Keratinocyte (primary cell): ENCODE data around the gene GSKIP. TPM values are rescaled to one million over a fixed set of nuclear protein-coding genes. Genes with fewer than 3 reads are reported as not detected.

Source experiments
- DNase-seq: peaks from one replicate; pipeline ENCODE4 v3.0.0-alpha.2; 2011; ENCODE audit warnings: low read depth, missing footprints, low spot score
- FAIRE-seq: peaks from 2 replicates; lab custom pipeline; 2011; peaks lifted over from hg19 to GRCh38; lab: Jason Lieb, UNC
- H2AFZ ChIP-seq: 2 replicates; pipeline ENCODE4 v1.6.0; 2012; ENCODE audit warnings: low read length, control low read depth, inconsistent platforms; ENCODE audit not compliant: control insufficient read depth
- H3K27ac ChIP-seq: 2 replicates; pipeline ENCODE4 v1.5.1; 2011; ENCODE audit warnings: low read length; ENCODE audit not compliant: control insufficient read depth, insufficient read depth
- H3K27me3 ChIP-seq: 3 replicates; pipeline ENCODE4 v1.6.0; 2011; ENCODE audit warnings: low read length; ENCODE audit not compliant: control insufficient read depth, insufficient read depth; ENCODE audit errors: extremely low read depth
- H3K36me3 ChIP-seq, 2 experiments: 2 replicates in 1 of 2; 3 replicates in 1 of 2; pipeline ENCODE4 v1.5.1; 2011; ENCODE audit warnings: low read length in 2 of 2, mild to moderate bottlenecking in 1 of 2; ENCODE audit not compliant: control insufficient read depth in 2 of 2, insufficient read depth in 2 of 2; ENCODE audit errors: extremely low read depth in 1 of 2
- H3K4me1 ChIP-seq: 3 replicates; pipeline ENCODE4 v1.5.1; 2011; ENCODE audit warnings: low read length; ENCODE audit not compliant: control insufficient read depth, insufficient read depth; ENCODE audit errors: extremely low read depth
- H3K4me2 ChIP-seq: 3 replicates; pipeline ENCODE4 v1.6.0; 2011; ENCODE audit warnings: low read depth, low read length; ENCODE audit not compliant: control insufficient read depth, insufficient read depth; ENCODE audit errors: extremely low read depth
- H3K4me3 ChIP-seq, 3 experiments: fragments of 200-600 bp in 1 of 3; sonication (generic) in 1 of 3; 2 replicates in 2 of 3; 3 replicates in 1 of 3; pipeline ENCODE4 v1.5.1; 2011 to 2016; ENCODE audit warnings: low read length in 3 of 3, mild to moderate bottlenecking in 3 of 3, control low read depth in 2 of 3, inconsistent platforms in 1 of 3, low read depth in 1 of 3, mixed read lengths in 1 of 3, mixed run types in 1 of 3, moderate library complexity in 1 of 3; ENCODE audit not compliant: control insufficient read depth in 2 of 3, insufficient read depth in 2 of 3; ENCODE audit errors: extremely low read depth in 1 of 3
- H3K79me2 ChIP-seq: 2 replicates; pipeline ENCODE4 v1.6.0; 2012; ENCODE audit warnings: low read length; ENCODE audit not compliant: control insufficient read depth, insufficient read depth
- H3K9ac ChIP-seq: 3 replicates; pipeline ENCODE4 v1.6.0; 2011; ENCODE audit warnings: low read length; ENCODE audit not compliant: control insufficient read depth, insufficient read depth; ENCODE audit errors: extremely low read depth
- H3K9me1 ChIP-seq: 3 replicates; pipeline ENCODE4 v1.6.0; 2011; ENCODE audit warnings: low read length; ENCODE audit not compliant: control insufficient read depth, insufficient read depth; ENCODE audit errors: extremely low read depth
- H3K9me3 ChIP-seq: 2 replicates; pipeline ENCODE4 v1.5.1; 2012; ENCODE audit warnings: low read depth, low read length; ENCODE audit not compliant: control insufficient read depth
- H4K20me1 ChIP-seq: 3 replicates; pipeline ENCODE4 v1.6.0; 2011; ENCODE audit warnings: low read length; ENCODE audit not compliant: control insufficient read depth, insufficient read depth; ENCODE audit errors: extremely low read depth
- EZH2 ChIP-seq: IDR thresholded peaks from one replicate; pipeline ENCODE4 v1.6.1; 2012; ENCODE audit warnings: inconsistent platforms, mild to moderate bottlenecking, low read length, moderate library complexity
- dilution Hi-C: fragments of 300-500 bp; cut with MboI; formaldehyde crosslinking; loops from one replicate; pipeline ENCODE4 v1.7.0; 2020; ENCODE audit warnings: low sequenced_read_pairs; ENCODE audit not compliant: extremely low pct_ligation_motif_present
- polyA plus RNA-seq, 5 experiments: library from polyadenylated mRNA; depleted of rRNA in 3 of 5; stranded (reverse) in 3 of 5; stranded (forward) in 1 of 5; unstranded in 1 of 5; fragments of >200 nt; gene quantifications; 1 replicate in 1 of 5; 2 replicates in 3 of 5; 3 replicates in 1 of 5; pipeline versions ENCODE4 v1.2.1 to v1.2.3, GENCODE V29; 2011 to 2012; ENCODE audit warnings: missing spikeins in 2 of 5, low read depth in 1 of 5, low replicate concordance in 1 of 5
- TF ChIP-seq, protein P1 (sequence below), 3 experiments: IDR thresholded peaks in 1 of 3; conservative IDR thresholded peaks in 1 of 3; optimal IDR thresholded peaks in 1 of 3; 2 replicates in 2 of 3; 3 replicates in 1 of 3; pipeline versions ENCODE3 to v1.5.1; 2011; ENCODE audit warnings: low read length in 3 of 3, mild to moderate bottlenecking in 3 of 3, moderate library complexity in 2 of 3, control low read depth in 1 of 3, inconsistent platforms in 1 of 3; ENCODE audit not compliant: insufficient read depth in 2 of 3; ENCODE audit errors: extremely low read depth in 1 of 3

Gene GSKIP
- polyA plus RNA-seq, 1 donor (not counting 4 experiments of a cell fraction or from before 2014, with no cell fraction given): 51.1 TPM

DNA sequence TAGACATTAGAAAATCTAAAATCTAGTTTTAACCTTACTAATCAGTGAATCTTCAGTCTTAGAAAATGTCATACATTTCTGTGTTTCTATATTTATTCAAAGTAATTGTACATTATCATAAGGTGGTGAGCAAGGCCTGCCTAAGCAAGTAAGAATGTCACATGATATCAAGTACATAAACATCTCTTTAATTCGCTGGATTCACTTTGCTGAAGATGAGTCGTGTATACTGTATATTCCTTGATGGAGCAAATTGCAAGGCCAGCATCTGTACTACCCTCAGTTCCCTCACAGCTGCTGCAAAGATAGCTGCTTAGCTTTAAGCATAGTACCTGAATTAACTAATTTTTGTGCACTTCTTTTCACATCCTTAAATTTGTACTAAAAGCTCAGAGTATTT is 20.1 kb downstream of the GSKIP start:
- no peak overlapping the region for H3K4me2 ChIP-seq
- H2AFZ ChIP-seq: no peak overlapping the region
- H3K9ac ChIP-seq: no peak overlapping the region
- DNase-seq (no peak), FAIRE-seq (no peak)
- no peak overlapping the region for H3K27ac ChIP-seq
- dilution Hi-C loops: no loop called here
- H3K79me2 ChIP-seq: no peaks in the 10 kb centered on the region
- H3K9me3 ChIP-seq: no peaks in the 10 kb centered on the region
- no peaks in the 10 kb centered on the region for H3K9me1 ChIP-seq
- H4K20me1 ChIP-seq: no peaks in the 10 kb centered on the region
- no peaks in the 10 kb centered on the region for H3K27me3 ChIP-seq
- no peak for TF ChIP-seq EZH2
- TF ChIP-seq, protein P1, sequence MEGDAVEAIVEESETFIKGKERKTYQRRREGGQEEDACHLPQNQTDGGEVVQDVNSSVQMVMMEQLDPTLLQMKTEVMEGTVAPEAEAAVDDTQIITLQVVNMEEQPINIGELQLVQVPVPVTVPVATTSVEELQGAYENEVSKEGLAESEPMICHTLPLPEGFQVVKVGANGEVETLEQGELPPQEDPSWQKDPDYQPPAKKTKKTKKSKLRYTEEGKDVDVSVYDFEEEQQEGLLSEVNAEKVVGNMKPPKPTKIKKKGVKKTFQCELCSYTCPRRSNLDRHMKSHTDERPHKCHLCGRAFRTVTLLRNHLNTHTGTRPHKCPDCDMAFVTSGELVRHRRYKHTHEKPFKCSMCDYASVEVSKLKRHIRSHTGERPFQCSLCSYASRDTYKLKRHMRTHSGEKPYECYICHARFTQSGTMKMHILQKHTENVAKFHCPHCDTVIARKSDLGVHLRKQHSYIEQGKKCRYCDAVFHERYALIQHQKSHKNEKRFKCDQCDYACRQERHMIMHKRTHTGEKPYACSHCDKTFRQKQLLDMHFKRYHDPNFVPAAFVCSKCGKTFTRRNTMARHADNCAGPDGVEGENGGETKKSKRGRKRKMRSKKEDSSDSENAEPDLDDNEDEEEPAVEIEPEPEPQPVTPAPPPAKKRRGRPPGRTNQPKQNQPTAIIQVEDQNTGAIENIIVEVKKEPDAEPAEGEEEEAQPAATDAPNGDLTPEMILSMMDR (optimal IDR thresholded peaks at IDR 0.05 in 1 of 3, IDR thresholded peaks at IDR 0.05 in 1 of 3, conservative IDR thresholded peaks at IDR 0.05 in 1 of 3; ENCODE audit: extremely low read depth in 1 of 3, insufficient read depth in 2 of 3, low read length in 3 of 3): no peak
- no peak overlapping the region for H3K4me3 ChIP-seq
- peaks cover 0 to 13% of the 10 kb centered on the region in 2 experiments for H3K36me3 ChIP-seq
- H3K4me1 ChIP-seq: no peaks in the 10 kb centered on the region

GRCh38 chr14:96384053-96384452 is 20.7 kb downstream of the GSKIP start:
- TF ChIP-seq, protein P1 (optimal IDR thresholded peaks at IDR 0.05 in 1 of 3, IDR thresholded peaks at IDR 0.05 in 1 of 3, conservative IDR thresholded peaks at IDR 0.05 in 1 of 3; ENCODE audit: extremely low read depth in 1 of 3, insufficient read depth in 2 of 3, low read length in 3 of 3): no peak
- no peak for TF ChIP-seq EZH2
- Histone ChIP-seq H3K36me3 (peaks cover 0 to 13% of the 10 kb centered on the region in 2 experiments), H3K27ac (no peak overlapping the region), H3K9me1 (no peaks in the 10 kb centered on the region), H3K27me3 (no peaks in the 10 kb centered on the region), H3K9me3 (no peaks in the 10 kb centered on the region), H3K79me2 (no peaks in the 10 kb centered on the region), H4K20me1 (no peaks in the 10 kb centered on the region), H3K4me2 (no peak overlapping the region), H3K9ac (no peak overlapping the region), H3K4me3 (no peak overlapping the region), H2AFZ (no peak overlapping the region), H3K4me1 (no peaks in the 10 kb centered on the region)
- dilution Hi-C loops: no loop called here
- FAIRE-seq (no peak), DNase-seq (no peak)
